ENCODE data around the gene PLXNB2.
A peak's percentile ranks its signal among the peaks of the same experiment; 100 is the strongest.

PLXNB2 gene

GRCh38 chr22:50252082-50253045, 55.1 kb downstream of the PLXNB2 start:
- peak; percentile 49 to 58 (median 54) for DNase-seq (ENCODE audit: low read depth in 3 of 3)

GRCh38 chr22:50251477-50252081, 55.9 kb downstream of the PLXNB2 start:
- DNase-seq (ENCODE audit: low read depth in 3 of 3), result no peak

DNA sequence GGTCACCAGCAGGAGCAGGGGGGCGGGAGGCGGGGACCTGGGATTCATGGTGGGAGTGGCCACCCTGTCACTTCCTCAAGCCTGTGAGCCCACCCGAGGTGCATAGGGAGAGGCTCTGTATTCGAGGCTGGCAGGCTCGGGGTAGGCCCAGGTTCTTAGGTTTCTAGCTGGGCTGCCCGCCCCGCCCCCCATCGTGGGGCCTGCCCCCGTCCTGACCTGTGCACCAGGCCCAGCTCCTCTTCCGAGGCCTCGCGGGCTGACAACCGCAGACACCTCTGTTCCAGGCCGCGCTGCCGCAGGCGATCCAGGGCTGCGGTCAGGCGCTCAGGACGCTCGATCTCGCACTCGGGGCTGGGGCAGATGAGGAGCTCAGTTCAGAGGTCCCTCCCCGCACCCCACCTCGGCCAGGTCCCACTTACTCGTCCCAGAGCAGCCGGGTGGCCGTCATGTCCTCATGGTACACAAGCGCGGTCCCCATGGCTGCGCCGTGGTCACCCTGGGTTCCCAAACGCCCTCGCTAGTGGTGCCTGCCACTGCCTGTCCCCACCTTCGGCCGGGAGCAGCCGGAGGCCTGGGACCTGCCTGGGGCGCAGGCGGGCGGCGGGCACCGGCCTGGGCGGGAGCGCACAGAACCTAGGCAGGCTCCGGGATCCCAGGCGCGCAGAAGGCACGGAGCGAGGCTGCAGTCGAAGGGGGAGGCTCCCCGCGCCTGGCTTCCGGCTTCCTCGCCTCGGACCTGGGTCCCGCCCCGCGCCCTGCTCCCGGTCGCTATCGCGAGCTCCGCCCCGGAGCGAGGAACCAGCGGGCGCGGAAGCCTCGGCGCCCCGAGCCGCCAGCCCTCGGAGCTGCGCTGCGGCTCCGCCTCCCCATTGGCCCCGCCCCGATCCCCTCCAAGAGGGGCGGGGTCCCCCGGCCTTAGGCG, 56.6 kb downstream of the PLXNB2 start, which contains the start of gene HDAC10:
Gene HDAC10, minus strand, starts transcription at position 711 of the 922 bp plus-strand sequence. Its CDS starts 233 bp downstream, at position 478.
- peak; percentile 54 to 62 (median 55) for DNase-seq (ENCODE audit: low read depth in 3 of 3)

DNA sequence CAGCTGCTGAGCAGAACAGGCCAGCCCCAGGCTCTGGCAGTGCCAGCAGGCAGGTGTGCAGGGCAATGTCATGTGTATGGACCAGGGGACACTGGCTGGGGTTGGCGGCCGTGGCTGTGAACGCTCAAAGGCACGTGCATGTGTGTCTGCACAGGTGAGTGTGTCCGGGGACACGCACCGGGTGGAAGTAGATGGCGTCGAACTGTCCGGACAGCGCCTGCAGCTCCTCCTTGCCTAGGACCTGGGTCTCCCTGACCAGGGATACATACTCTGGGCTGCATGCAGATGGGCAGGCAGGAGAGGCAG, 57.2 kb downstream of the PLXNB2 start:
- no peak for DNase-seq (ENCODE audit: low read depth in 3 of 3)

DNA sequence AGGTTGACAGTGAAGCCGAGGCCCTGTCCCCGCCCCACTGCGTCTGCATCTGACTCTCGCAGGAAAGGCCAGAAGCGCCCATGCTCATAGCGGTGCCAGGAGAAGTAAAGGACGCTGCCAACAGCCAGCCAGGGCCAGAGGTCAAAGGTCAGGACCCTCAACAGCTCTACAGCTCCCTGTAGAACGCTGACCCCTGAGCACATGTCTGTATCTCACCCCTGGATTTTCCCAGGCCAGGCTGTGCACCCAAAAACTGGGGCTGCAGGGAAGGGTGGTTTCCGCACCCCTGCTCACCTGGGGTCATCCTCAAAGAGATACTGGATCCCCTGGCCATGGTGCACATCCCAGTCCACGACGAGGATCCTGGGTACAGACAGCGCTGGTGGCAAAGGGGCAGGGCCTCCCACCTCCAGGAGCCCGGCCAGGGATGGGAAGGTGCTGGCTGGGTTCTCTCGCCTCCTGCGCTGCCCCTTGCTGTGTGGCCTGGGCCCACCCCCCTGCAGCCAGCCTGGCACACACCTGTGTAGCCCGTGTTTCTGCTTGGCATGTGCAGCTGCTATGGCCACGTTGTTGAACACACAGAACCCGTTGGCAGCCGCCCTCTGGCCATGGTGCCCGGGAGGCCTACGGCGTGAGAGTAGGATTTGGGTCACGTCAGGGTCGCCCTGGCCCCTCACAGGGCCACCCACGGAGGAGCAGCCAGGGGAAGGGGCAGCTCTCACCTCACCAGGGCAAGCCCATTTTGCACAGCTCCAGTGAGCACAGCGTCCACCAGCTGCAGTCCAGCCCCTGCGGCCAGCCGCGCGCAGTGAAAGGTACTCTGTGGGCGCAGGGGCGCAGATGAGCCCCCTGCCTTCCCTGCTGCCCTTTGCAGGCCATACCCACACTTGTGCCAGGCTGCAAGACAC, 57.9 kb downstream of the PLXNB2 start:
- no peak for DNase-seq (ENCODE audit: low read depth in 3 of 3)

GRCh38 chr22:50248196-50249081, 59.0 kb downstream of the PLXNB2 start:
- DNase-seq (ENCODE audit: low read depth in 3 of 3), result no peak

GRCh38 chr22:50247748-50248147, 59.7 kb downstream of the PLXNB2 start:
- DNase-seq (ENCODE audit: low read depth in 3 of 3), result peak in 1 of 3 experiments; percentile 27

DNA sequence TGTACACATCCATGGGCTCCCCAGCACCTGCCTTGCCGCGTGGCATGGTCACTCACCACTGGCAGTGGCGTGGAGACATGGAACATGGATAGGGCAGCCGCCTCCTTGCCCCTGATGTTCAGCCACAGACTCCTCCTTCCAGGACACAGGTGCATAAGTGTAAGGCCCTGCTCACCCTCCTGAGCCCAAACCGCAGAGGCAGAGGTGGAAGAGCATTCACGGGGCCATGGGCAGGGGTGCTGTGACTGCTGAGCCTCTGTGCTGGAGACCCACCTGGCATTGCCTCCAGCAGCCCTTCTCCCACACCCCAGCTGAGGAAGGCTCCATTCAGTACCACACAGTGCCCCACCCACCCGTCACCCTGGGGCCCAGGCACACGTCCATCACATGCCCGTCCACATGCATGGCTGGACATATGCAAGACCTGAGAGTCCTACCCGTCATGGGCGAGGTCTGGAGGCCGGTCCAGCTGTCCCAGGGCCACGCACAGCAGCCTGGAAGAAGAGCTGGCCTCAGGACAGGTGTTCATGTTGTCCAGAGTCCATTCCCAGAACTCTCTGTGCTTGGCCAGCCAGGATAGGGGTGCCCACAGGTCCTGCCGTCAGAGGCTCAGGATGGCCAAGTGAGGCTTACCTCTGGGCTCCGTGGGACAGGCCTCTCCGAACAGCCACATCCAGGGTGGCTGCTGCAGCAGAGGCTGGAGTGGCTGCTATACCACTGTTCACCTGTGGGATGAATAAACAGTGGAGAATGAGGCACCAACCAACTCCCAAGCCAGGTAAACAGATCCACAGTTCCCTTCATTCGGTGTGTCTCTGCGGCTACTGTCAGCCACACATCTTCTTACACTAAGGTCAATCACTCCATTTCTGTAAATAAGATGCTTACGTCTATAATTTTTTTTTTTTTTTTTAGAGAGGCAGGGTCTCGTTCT, 60.9 kb downstream of the PLXNB2 start:
- DNase-seq (ENCODE audit: low read depth in 3 of 3), result no peak

GRCh38 chr22:50245214-50246072, 62.0 kb downstream of the PLXNB2 start:
- DNase-seq (ENCODE audit: low read depth in 3 of 3), result peak in 1 of 3 experiments; percentile 70

GRCh38 chr22:50244420-50245213, 62.8 kb downstream of the PLXNB2 start, which contains the start of gene TUBGCP6:
TSS of gene TUBGCP6 (minus strand) at chr22:50245023. CDS start at chr22:50244459, 564 bp downstream.
- DNase-seq (ENCODE audit: low read depth in 3 of 3), result peak; percentile 83 to 91 (median 90)

DNA sequence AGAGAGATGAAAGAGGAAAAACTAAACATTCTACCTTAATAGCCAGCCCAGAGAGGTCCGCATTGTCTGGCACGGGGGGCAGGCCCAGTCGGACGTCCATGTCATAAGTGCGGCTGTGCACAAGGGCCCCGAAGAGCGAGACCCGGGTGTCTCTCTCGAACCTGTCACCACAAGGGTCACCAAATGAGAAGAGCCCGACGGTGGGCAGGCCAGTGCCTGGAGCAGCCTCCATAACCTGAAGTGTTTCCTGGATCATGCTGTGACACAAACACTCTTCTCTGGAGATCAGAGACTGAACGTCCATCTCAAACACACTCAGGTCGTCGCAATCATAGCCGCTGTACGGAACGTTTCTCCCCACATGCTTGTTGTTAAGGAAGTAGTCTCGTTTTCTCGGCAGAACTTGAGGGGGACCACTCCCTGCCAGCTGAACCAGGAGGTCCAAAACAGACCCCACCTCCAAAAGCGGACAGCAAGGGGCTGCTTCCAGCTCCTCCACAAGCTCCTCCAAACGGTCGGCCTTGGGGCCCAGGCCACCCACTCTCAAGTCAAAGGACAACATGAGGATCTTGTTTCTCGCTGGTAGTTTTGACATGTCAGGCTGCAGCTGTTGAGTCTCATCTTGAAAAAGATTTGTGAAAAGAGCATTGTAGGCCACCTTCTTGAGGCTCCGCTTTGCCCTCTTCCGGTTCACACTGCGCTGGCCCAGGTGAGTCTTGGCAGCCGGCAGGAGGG, 63.6 kb downstream of the PLXNB2 start:
- no peak for DNase-seq (ENCODE audit: low read depth in 3 of 3)

GRCh38 chr22:50242406-50242949, 65.0 kb downstream of the PLXNB2 start:
- DNase-seq (ENCODE audit: low read depth in 3 of 3), result no peak

GRCh38 chr22:50238755-50239154, 68.7 kb downstream of the PLXNB2 start:
- DNase-seq (ENCODE audit: low read depth in 3 of 3), result no peak

- no peak for DNase-seq (ENCODE audit: low read depth in 3 of 3)
Measured at GRCh38 chr22:50236731-50237409, 70.6 kb downstream of the PLXNB2 start.

DNA sequence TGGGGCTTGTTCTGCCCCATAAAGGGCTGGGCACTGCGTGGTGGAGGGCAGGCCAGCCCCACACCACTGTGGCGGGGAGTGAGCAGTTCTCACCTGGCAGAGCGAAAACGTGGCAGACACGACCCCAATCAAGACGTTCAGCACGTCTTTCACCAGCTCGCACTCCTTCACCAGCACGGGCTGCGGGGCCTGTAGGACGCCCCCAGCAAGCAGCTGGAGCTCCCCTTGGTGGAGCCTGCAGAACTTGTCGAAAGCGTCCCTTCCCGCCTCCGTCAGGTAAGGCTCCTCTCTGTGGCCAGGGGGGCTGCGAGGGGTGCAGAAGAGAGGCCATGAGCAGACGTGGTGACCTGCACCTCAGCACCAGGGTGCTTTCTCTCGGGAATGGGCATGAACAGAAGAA, 74.2 kb downstream of the PLXNB2 start:
- DNase-seq (ENCODE audit: low read depth in 3 of 3), result no peak
